ENCODE results near the gene COPRS.
"Not testable (repeated sequence)": the region's sequence is repeated elsewhere in the genome, so short reads cannot be mapped to it uniquely, and the experiment has no call there.

COPRS gene

GRCh38 chr17:31845291-31845690 is 13.8 kb downstream of the COPRS start:
- no peak for DNase-seq (ENCODE audit: low read depth)

GRCh38 chr17:31843070-31843745 is 15.8 kb downstream of the COPRS start:
- DNase-seq (ENCODE audit: low read depth), result no peak

- DNase-seq (ENCODE audit: low read depth), result peak; percentile 21
Measured at GRCh38 chr17:31842195-31843069, 16.6 kb downstream of the COPRS start.

GRCh38 chr17:31841850-31842194 is 17.2 kb downstream of the COPRS start:
- DNase-seq (ENCODE audit: low read depth), result no peak

- no peak for DNase-seq (ENCODE audit: low read depth)
Measured at GRCh38 chr17:31838636-31839225, 20.3 kb downstream of the COPRS start.

GRCh38 chr17:31835984-31836383 is 23.1 kb downstream of the COPRS start:
- DNase-seq (ENCODE audit: low read depth), result no peak

GRCh38 chr17:31834448-31834847 is 24.6 kb downstream of the COPRS start:
- DNase-seq (ENCODE audit: low read depth), result no peak

- no peak for DNase-seq (ENCODE audit: low read depth)
Measured at GRCh38 chr17:31832746-31833145, 26.3 kb downstream of the COPRS start.

GRCh38 chr17:31830971-31831858 is 27.8 kb downstream of the COPRS start:
- DNase-seq (ENCODE audit: low read depth), result no peak

- no peak for DNase-seq (ENCODE audit: low read depth)
Measured at GRCh38 chr17:31829649-31830048, 29.4 kb downstream of the COPRS start.

GRCh38 chr17:31828955-31829354 is 30.1 kb downstream of the COPRS start:
- DNase-seq (ENCODE audit: low read depth), result not testable (repeated sequence)

GRCh38 chr17:31825961-31826691 is 32.9 kb downstream of the COPRS start:
- no peak for DNase-seq (ENCODE audit: low read depth)

GRCh38 chr17:31824766-31825360 is 34.2 kb downstream of the COPRS start:
- no peak for DNase-seq (ENCODE audit: low read depth)

- DNase-seq (ENCODE audit: low read depth), result no peak
Measured at GRCh38 chr17:31823014-31823413, 36.0 kb downstream of the COPRS start.

GRCh38 chr17:31820691-31821435 is 38.2 kb downstream of the COPRS start:
- DNase-seq (ENCODE audit: low read depth), result no peak

GRCh38 chr17:31819578-31819977 is 39.5 kb downstream of the COPRS start:
- DNase-seq (ENCODE audit: low read depth), result no peak

- not testable (repeated sequence) for DNase-seq (ENCODE audit: low read depth)
Measured at GRCh38 chr17:31818863-31819262, 40.2 kb downstream of the COPRS start.

- no peak for DNase-seq (ENCODE audit: low read depth)
Measured at GRCh38 chr17:31815212-31815730, 43.8 kb downstream of the COPRS start.

GRCh38 chr17:31811101-31811500 is 47.9 kb downstream of the COPRS start:
- no peak for DNase-seq (ENCODE audit: low read depth)

- not testable (repeated sequence) for DNase-seq (ENCODE audit: low read depth)
Measured at GRCh38 chr17:31809876-31810275, 49.2 kb downstream of the COPRS start.

Measured in T-helper 22 cell (primary cell).